Smooth muscle cell of bladder (primary cell): ENCODE data around the gene CRELD1. TPM values are rescaled to one million over a fixed set of nuclear protein-coding genes. Genes with fewer than 3 reads are reported as not detected.

Experiments
- total RNA-seq: library from RNA; depleted of rRNA; stranded (reverse); fragments of >200 nt; gene quantifications from 2 replicates; pipeline ENCODE4 v1.2.3, GENCODE V29; 2014

CRELD1 gene
- total RNA-seq: 20.1 and 58.8 TPM in 2 replicates

GRCh38 chr3:9933561-9934234 is at the start of gene CRELD1:
TSS of gene CRELD1 (plus strand) at chr3:9933834. CDS start at chr3:9934439, 605 bp downstream.

GRCh38 chr3:9890249-9891071 is 43.2 kb upstream of the CRELD1 start, which contains the start of gene JAGN1:
TSS of gene JAGN1 (plus strand) at chr3:9890610. CDS start at chr3:9890723, 113 bp downstream.

GRCh38 chr3:9902372-9903237 is 31.0 kb upstream of the CRELD1 start, which contains the start of gene IL17RE:
TSS of gene IL17RE (plus strand) at chr3:9902848. CDS start at chr3:9902933, 85 bp downstream.

GRCh38 chr3:9916734-9917680 is 16.6 kb upstream of the CRELD1 start, which contains the start of gene IL17RC:
TSS of gene IL17RC (plus strand) at chr3:9917098. CDS start at chr3:9917316, 218 bp downstream.

GRCh38 chr3:9951962-9952805 is 18.6 kb downstream of the CRELD1 start, which contains the start of gene PRRT3:
TSS of gene PRRT3 (minus strand) at chr3:9952408. CDS start at chr3:9950115, 2,293 bp downstream.

Other genes starting within 250 kb of the CRELD1 start
- not detected in 2 replicates for gene CPNE9, start 230.0 kb upstream of the CRELD1 start, total RNA-seq
- gene BRPF1, start 202.1 kb upstream of the CRELD1 start, total RNA-seq: 12.1 and 14.7 TPM in 2 replicates
- 17.1 and 17.9 TPM in 2 replicates for gene OGG1, start 183.9 kb upstream of the CRELD1 start, total RNA-seq
- 33.0 and 34.3 TPM in 2 replicates for gene CAMK1, start 163.9 kb upstream of the CRELD1 start, total RNA-seq
- 51.1 and 52.7 TPM in 2 replicates for gene TADA3, start 141.4 kb upstream of the CRELD1 start, total RNA-seq
- 170 and 213 TPM in 2 replicates for gene ARPC4, start 140.8 kb upstream of the CRELD1 start, total RNA-seq
- gene TTLL3, start 123.6 kb upstream of the CRELD1 start, total RNA-seq: 8.2 and 11.0 TPM in 2 replicates
- 18.3 and 21.1 TPM in 2 replicates for gene RPUSD3, start 89.8 kb upstream of the CRELD1 start, total RNA-seq
- gene CIDEC, start 53.6 kb upstream of the CRELD1 start, total RNA-seq: 0.14 and 0.18 TPM in 2 replicates
- gene JAGN1, start 43.2 kb upstream of the CRELD1 start, total RNA-seq: 24.5 and 31.2 TPM in 2 replicates
- 0.14 and 0.83 TPM in 2 replicates for gene IL17RE, start 31.0 kb upstream of the CRELD1 start, total RNA-seq
- gene IL17RC, start 16.7 kb upstream of the CRELD1 start, total RNA-seq: 24.7 and 34.0 TPM in 2 replicates
- 1.6 and 2.1 TPM in 2 replicates for gene PRRT3, start 18.6 kb downstream of the CRELD1 start, total RNA-seq
- 72.0 and 78.9 TPM in 2 replicates for gene EMC3, start 53.0 kb downstream of the CRELD1 start, total RNA-seq
- gene FANCD2, start 92.6 kb downstream of the CRELD1 start, total RNA-seq: 2.0 and 2.6 TPM in 2 replicates
- not detected in 2 replicates for gene FANCD2OS, start 174.4 kb downstream of the CRELD1 start, total RNA-seq
- gene BRK1, start 181.8 kb downstream of the CRELD1 start, total RNA-seq: 88.9 and 101 TPM in 2 replicates
- 33.8 and 37.9 TPM in 2 replicates for gene VHL, start 207.9 kb downstream of the CRELD1 start, total RNA-seq
- gene IRAK2, start 231.1 kb downstream of the CRELD1 start, total RNA-seq: 3.8 and 5.5 TPM in 2 replicates